ENCODE results near the gene PLA2G4D.

DNA sequence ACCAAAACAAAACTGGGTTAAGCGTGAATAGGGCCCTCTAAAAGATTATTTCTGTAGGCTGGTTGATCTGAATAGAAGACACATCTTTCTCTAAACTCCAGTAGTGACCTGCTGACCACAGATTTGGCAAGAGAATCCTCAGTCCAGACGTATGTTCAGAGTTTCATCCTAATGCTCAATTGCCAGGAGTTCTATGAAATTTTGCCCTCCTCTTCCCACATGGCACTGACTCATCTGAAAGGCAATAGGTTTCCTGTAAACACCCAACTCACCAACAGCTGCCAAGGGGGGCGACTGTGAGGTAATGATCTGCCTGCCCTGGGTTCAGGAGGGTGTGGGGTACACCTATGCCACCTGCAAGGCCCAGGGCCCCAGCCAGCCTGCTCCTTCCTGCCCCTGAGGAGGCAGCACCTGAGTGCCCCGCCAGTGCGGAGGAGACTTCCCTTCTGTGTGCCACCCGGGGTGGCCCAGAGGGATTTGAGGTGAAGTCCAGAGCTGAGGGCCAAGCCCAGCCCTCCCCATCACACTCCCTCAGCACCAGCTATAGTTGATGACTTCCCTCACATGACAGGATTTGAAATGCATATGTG is 8.4 kb upstream of the PLA2G4D start:
- no peak for TF ChIP-seq CBX5 (IDR thresholded peaks at IDR 0.05; ENCODE audit: low read depth)
- TF ChIP-seq RCOR1 (conservative IDR thresholded peaks at IDR 0.05; ENCODE audit: low read depth, low read length) = no peak
- no peak for TF ChIP-seq NFIC (IDR thresholded peaks at IDR 0.05; ENCODE audit: low read depth, low read length)
- TF ChIP-seq, protein P1, sequence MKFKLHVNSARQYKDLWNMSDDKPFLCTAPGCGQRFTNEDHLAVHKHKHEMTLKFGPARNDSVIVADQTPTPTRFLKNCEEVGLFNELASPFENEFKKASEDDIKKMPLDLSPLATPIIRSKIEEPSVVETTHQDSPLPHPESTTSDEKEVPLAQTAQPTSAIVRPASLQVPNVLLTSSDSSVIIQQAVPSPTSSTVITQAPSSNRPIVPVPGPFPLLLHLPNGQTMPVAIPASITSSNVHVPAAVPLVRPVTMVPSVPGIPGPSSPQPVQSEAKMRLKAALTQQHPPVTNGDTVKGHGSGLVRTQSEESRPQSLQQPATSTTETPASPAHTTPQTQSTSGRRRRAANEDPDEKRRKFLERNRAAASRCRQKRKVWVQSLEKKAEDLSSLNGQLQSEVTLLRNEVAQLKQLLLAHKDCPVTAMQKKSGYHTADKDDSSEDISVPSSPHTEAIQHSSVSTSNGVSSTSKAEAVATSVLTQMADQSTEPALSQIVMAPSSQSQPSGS (IDR thresholded peaks at IDR 0.05; ENCODE audit: low read length) = no peak
- TF ChIP-seq POLR2A (IDR thresholded peaks at IDR 0.05; ENCODE audit: low read depth, low read length) = no peak
- TF ChIP-seq, protein P2, sequence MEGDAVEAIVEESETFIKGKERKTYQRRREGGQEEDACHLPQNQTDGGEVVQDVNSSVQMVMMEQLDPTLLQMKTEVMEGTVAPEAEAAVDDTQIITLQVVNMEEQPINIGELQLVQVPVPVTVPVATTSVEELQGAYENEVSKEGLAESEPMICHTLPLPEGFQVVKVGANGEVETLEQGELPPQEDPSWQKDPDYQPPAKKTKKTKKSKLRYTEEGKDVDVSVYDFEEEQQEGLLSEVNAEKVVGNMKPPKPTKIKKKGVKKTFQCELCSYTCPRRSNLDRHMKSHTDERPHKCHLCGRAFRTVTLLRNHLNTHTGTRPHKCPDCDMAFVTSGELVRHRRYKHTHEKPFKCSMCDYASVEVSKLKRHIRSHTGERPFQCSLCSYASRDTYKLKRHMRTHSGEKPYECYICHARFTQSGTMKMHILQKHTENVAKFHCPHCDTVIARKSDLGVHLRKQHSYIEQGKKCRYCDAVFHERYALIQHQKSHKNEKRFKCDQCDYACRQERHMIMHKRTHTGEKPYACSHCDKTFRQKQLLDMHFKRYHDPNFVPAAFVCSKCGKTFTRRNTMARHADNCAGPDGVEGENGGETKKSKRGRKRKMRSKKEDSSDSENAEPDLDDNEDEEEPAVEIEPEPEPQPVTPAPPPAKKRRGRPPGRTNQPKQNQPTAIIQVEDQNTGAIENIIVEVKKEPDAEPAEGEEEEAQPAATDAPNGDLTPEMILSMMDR (IDR thresholded peaks at IDR 0.05 in 2 of 3, conservative IDR thresholded peaks at IDR 0.05 in 1 of 3; ENCODE audit: control insufficient read depth in 2 of 3, extremely low read depth in 1 of 3, insufficient read depth in 1 of 3, low read depth in 3 of 3, low read length in 3 of 3) = no peak
- TF ChIP-seq CEBPB (IDR thresholded peaks at IDR 0.05; ENCODE audit: borderline replicate concordance in 1 of 2, low read depth in 2 of 2, low read length in 2 of 2) = no peak
- no peak for TF ChIP-seq POLR2AphosphoS5 (IDR thresholded peaks at IDR 0.05; ENCODE audit: low read length)
- TF ChIP-seq RAD21 (IDR thresholded peaks at IDR 0.05; ENCODE audit: insufficient read depth, low read depth, low read length) = no peak
- TF ChIP-seq SIX5 (IDR thresholded peaks at IDR 0.05; ENCODE audit: low read depth, low read length, severe bottlenecking) = no peak
- no peak for TF ChIP-seq NFYB (IDR thresholded peaks at IDR 0.05; ENCODE audit: insufficient read depth, low read depth, low read length)

Data from GM12878 (cell line).